B cell (primary cell): ENCODE data around the gene SEC31B. TPM values are rescaled to one million over a fixed set of nuclear protein-coding genes. Genes with fewer than 3 reads are reported as not detected.

Experiments used
- ATAC-seq: fragments of 200-7000 bp; cut with Tn5 transposase; one replicate; pipeline ENCODE4 v1.10.0; 2021; ENCODE audit warnings: low read depth, mild to moderate bottlenecking, moderate number of reproducible peaks, moderate library complexity
- CTCF ChIA-PET: fragments of 350-600 bp; sonication (Branson Sonifier 250); formaldehyde crosslinking; loops from one replicate; lab custom pipeline; 2021; ENCODE audit warnings: antibody characterized with exemption, inconsistent platforms; lab: Charles Lee
- POLR2A ChIA-PET: fragments of 350-600 bp; sonication (Branson Sonifier 250); formaldehyde crosslinking; loops from one replicate; lab custom pipeline; 2021; ENCODE audit warnings: antibody characterized with exemption; lab: Charles Lee
- DNase-seq: peaks from one replicate; pipeline ENCODE4 v3.0.0; 2013
- H2AFZ ChIP-seq: 2 replicates; pipeline ENCODE4 v1.6.1; 2012; ENCODE audit warnings: mild to moderate bottlenecking, low read depth, low read length; ENCODE audit not compliant: insufficient read depth, poor library complexity, severe bottlenecking
- H3K27ac ChIP-seq, 2 donors: 1 replicate in 1 of 2; 2 replicates in 1 of 2; pipeline ENCODE4 v1.5.1; 2012 to 2013; ENCODE audit warnings: low read length in 2 of 2, mild to moderate bottlenecking in 2 of 2, moderate library complexity in 1 of 2
- H3K27me3 ChIP-seq, 4 experiments: fragments of 200-600 bp in 1 of 4; sonication (generic) in 1 of 4; replicated peaks in 1 of 4; 1 replicate in 2 of 4; 2 replicates in 2 of 4; pipeline versions ENCODE4 v1.6.1 to v1.7.0; 2013 to 2016; ENCODE audit warnings: low read length in 3 of 4, mild to moderate bottlenecking in 2 of 4, mixed read lengths in 1 of 4, moderate library complexity in 1 of 4; ENCODE audit not compliant: insufficient read depth in 4 of 4, control insufficient read depth in 3 of 4; ENCODE audit errors: control extremely low read depth in 1 of 4
- H3K36me3 ChIP-seq, 2 experiments: replicated peaks in 1 of 2; 1 replicate in 1 of 2; 2 replicates in 1 of 2; pipeline versions ENCODE4 v1.6.1 to v1.7.1; 2013; ENCODE audit warnings: low read length in 1 of 2; ENCODE audit not compliant: insufficient read depth in 2 of 2, control insufficient read depth in 1 of 2; ENCODE audit errors: control extremely low read depth in 1 of 2, extremely low read depth in 1 of 2
- H3K4me1 ChIP-seq, 2 donors: fragments of 200-600 bp in 1 of 2; sonication (generic) in 1 of 2; 1 replicate in 1 of 2; 2 replicates in 1 of 2; pipeline versions ENCODE4 v1.5.1 to v1.6.1; 2013 to 2017; ENCODE audit warnings: low read length in 2 of 2; ENCODE audit not compliant: control insufficient read depth in 2 of 2, insufficient read depth in 2 of 2
- H3K4me2 ChIP-seq: replicated peaks from 2 replicates; pipeline ENCODE3; 2012; ENCODE audit warnings: mild to moderate bottlenecking, low read depth, low read length; ENCODE audit not compliant: poor library complexity, severe bottlenecking
- H3K4me3 ChIP-seq, 5 experiments: fragments of 200-600 bp in 1 of 5; sonication (generic) in 1 of 5; 1 replicate in 3 of 5; 2 replicates in 2 of 5; pipeline versions ENCODE4 v1.5.1 to v1.7.0; 2011 to 2016; ENCODE audit warnings: low read length in 4 of 5, mild to moderate bottlenecking in 4 of 5, low read depth in 2 of 5, control low read depth in 1 of 5, moderate library complexity in 1 of 5; ENCODE audit not compliant: insufficient read depth in 1 of 5; ENCODE audit errors: control extremely low read depth in 1 of 5, extremely low read depth in 1 of 5
- H3K79me2 ChIP-seq: fragments of 200-600 bp; sonication (generic); one replicate; pipeline ENCODE4 v1.6.0; 2016; ENCODE audit warnings: low read length; ENCODE audit not compliant: control insufficient read depth, insufficient read depth
- H3K9ac ChIP-seq: fragments of 200-600 bp; sonication (generic); 2 replicates; pipeline ENCODE4 v1.6.1; 2017; ENCODE audit warnings: mild to moderate bottlenecking, low read length, moderate library complexity
- H3K9me3 ChIP-seq, 3 donors: one replicate each; pipeline versions ENCODE4 v1.6.1 to v1.7.1; 2013; ENCODE audit warnings: low read length in 2 of 3; ENCODE audit not compliant: control insufficient read depth in 2 of 3, insufficient read depth in 1 of 3; ENCODE audit errors: control extremely low read depth in 1 of 3
- H4K20me1 ChIP-seq: 2 replicates; pipeline ENCODE4 v1.6.0; 2012; ENCODE audit warnings: mild to moderate bottlenecking, low read length; ENCODE audit not compliant: insufficient read depth, control insufficient read depth, poor library complexity, severe bottlenecking
- H3K27ac Mint-ChIP-seq: one replicate; pipeline ENCODE4 v1.8.0; 2021; ENCODE audit warnings: mixed read lengths
- H3K27me3 Mint-ChIP-seq: one replicate; pipeline ENCODE4 v1.8.0; 2021; ENCODE audit warnings: mixed read lengths
- H3K4me1 Mint-ChIP-seq: one replicate; pipeline ENCODE4 v1.8.0; 2021; ENCODE audit warnings: mixed read lengths
- H3K4me3 Mint-ChIP-seq: one replicate; pipeline ENCODE4 v1.8.0; 2021; ENCODE audit warnings: mixed read lengths
- H3K9me3 Mint-ChIP-seq: one replicate; pipeline ENCODE4 v1.8.0; 2022; ENCODE audit warnings: mixed read lengths; ENCODE audit not compliant: insufficient read depth
- CTCF ChIP-seq: fragments of 200-600 bp; IDR thresholded peaks from one replicate; pipeline ENCODE4 v1.8.0; 2022; ENCODE audit warnings: antibody characterized with exemption, mild to moderate bottlenecking
- EZH2 ChIP-seq: IDR thresholded peaks from 2 replicates; pipeline ENCODE4 v1.6.1; 2012; ENCODE audit warnings: borderline replicate concordance, low read depth, mild to moderate bottlenecking, moderate library complexity, low read length; ENCODE audit not compliant: insufficient read depth, poor library complexity, severe bottlenecking
- WGBS: methylation state at CpG from one replicate; pipeline ENCODE4 v1.1.5; 2013; ENCODE audit warnings: missing lambda C conversion rate; ENCODE audit not compliant: insufficient coverage; 5-methylcytosine and 5-hydroxymethylcytosine counted together
- intact Hi-C: fragments of 100-400 bp; cut with micrococcal nuclease; formaldehyde crosslinking; loops from one replicate; pipeline ENCODE4 v1.10.0; 2022
- polyA plus RNA-seq: library from polyadenylated mRNA; depleted of rRNA; stranded (reverse); fragments of >200 nt; gene quantifications from 2 replicates; pipeline ENCODE4 v1.2.3, GENCODE V29; 2012
- total RNA-seq, 2 donors: library from RNA; stranded (reverse); fragments of 120-200 nt in 1 of 2; gene quantifications; 1 replicate in 1 of 2; 2 replicates in 1 of 2; pipeline versions ENCODE4 v1.2.3 to v1.2.4, GENCODE V29; 2013 to 2022

Gene SEC31B
- total and polyA plus RNA-seq, 2 donors (not counting 1 experiment from before 2014, with no cell fraction given) = 36.3 to 45.7 TPM

GRCh38 chr10:100505164-100505563 is 14.5 kb downstream of the SEC31B start:
- no peaks in the 10 kb centered on the region for H3K4me1 Mint-ChIP-seq
- no CpG with 5 or more reads among the region's 2 CpGs for WGBS
- Histone ChIP-seq H3K4me2 (no peak overlapping the region), H3K9ac (no peak overlapping the region), H3K79me2 (no peaks in the 10 kb centered on the region), H3K27me3 (no peaks in the 10 kb centered on the region), H3K36me3 (peaks cover 0 to 5% of the 10 kb centered on the region in 2 experiments), H3K27ac (no peak overlapping the region), H3K4me3 (no peak overlapping the region), H2AFZ (no peak overlapping the region), H3K4me1 (no peaks in the 10 kb centered on the region), H4K20me1 (no peaks in the 10 kb centered on the region), H3K9me3 (no peaks in the 10 kb centered on the region)
- ATAC-seq = no peak
- POLR2A ChIA-PET = no interaction called here
- CTCF ChIA-PET = interaction anchor here (1.3 kb wide), 1 partner anchor 31 kb away, joined by 6 read pairs; the partner anchor contains the start of gene HIF1AN
- no peak overlapping the region for H3K4me3 Mint-ChIP-seq
- intact Hi-C loops = no loop called here
- TF ChIP-seq CTCF (no peak), EZH2 (no peak)
- DNase-seq = no peak
- no peak overlapping the region for H3K27ac Mint-ChIP-seq
- no peaks in the 10 kb centered on the region for H3K27me3 Mint-ChIP-seq
- H3K9me3 Mint-ChIP-seq = no peaks in the 10 kb centered on the region

GRCh38 chr10:100504096-100504495 is 15.6 kb downstream of the SEC31B start:
- Histone ChIP-seq H3K9ac (no peak overlapping the region), H2AFZ (no peak overlapping the region), H3K27me3 (no peaks in the 10 kb centered on the region), H3K27ac (no peak overlapping the region), H3K4me1 (no peaks in the 10 kb centered on the region), H3K9me3 (no peaks in the 10 kb centered on the region), H4K20me1 (no peaks in the 10 kb centered on the region), H3K36me3 (peaks cover 0 to 4% of the 10 kb centered on the region in 2 experiments), H3K4me2 (no peak overlapping the region), H3K79me2 (no peaks in the 10 kb centered on the region), H3K4me3 (no peak overlapping the region)
- 90% methylated on average over 2 of the region's 5 CpGs for WGBS
- H3K27ac Mint-ChIP-seq = no peak overlapping the region
- ChIA-PET CTCF (interaction anchor here (1.1 to 1.3 kb wide), 2 partner anchors 15 to 32 kb away, joined by 3 to 6 read pairs; partner anchors contain the start of gene HIF1AN), POLR2A (no interaction called here)
- H3K4me3 Mint-ChIP-seq = no peak overlapping the region
- intact Hi-C loops = no loop called here
- ATAC-seq = no peak
- no peaks in the 10 kb centered on the region for H3K27me3 Mint-ChIP-seq
- H3K9me3 Mint-ChIP-seq = no peaks in the 10 kb centered on the region
- H3K4me1 Mint-ChIP-seq = no peaks in the 10 kb centered on the region
- no peak for DNase-seq
- TF ChIP-seq EZH2 = no peak
- TF ChIP-seq CTCF = no peak
